Neural crest cell (in vitro differentiated cells): Measurements from ENCODE around the gene NUP214. TPM values are rescaled to one million over a fixed set of nuclear protein-coding genes. Genes with fewer than 3 reads are reported as not detected.

Experiments
- DNase-seq: peaks from one replicate; pipeline ENCODE4 v3.0.0; 2021; ENCODE audit warnings: low read depth, mixed read lengths, low spot score
- H3K27ac Mint-ChIP-seq: one replicate; pipeline ENCODE4 v1.8.0; 2021; ENCODE audit warnings: mild to moderate bottlenecking, mixed read lengths; ENCODE audit not compliant: unreplicated experiment
- H3K27me3 Mint-ChIP-seq: 2 replicates; pipeline ENCODE4 v1.8.0; 2021; ENCODE audit warnings: low read depth, mild to moderate bottlenecking, mixed read lengths
- H3K36me3 Mint-ChIP-seq: 2 replicates; pipeline ENCODE4 v1.8.0; 2021; ENCODE audit warnings: low read depth, mild to moderate bottlenecking, mixed read lengths
- H3K4me1 Mint-ChIP-seq: 2 replicates; pipeline ENCODE4 v1.8.0; 2021; ENCODE audit warnings: mixed read lengths
- H3K4me3 Mint-ChIP-seq: one replicate; pipeline ENCODE4 v1.8.0; 2021; ENCODE audit warnings: mild to moderate bottlenecking, mixed read lengths
- H3K9me3 Mint-ChIP-seq: 2 replicates; pipeline ENCODE4 v1.8.0; 2021; ENCODE audit warnings: mixed read lengths
- CTCF ChIP-seq: fragments of 200-600 bp; sonication (generic); conservative IDR thresholded peaks from 2 replicates; pipeline ENCODE4 v1.5.0; 2021; ENCODE audit warnings: antibody characterized with exemption, mild to moderate bottlenecking
- total RNA-seq: library from RNA; stranded (reverse); gene quantifications from 2 replicates; pipeline ENCODE4 v1.2.1, GENCODE V29; 2021

Gene NUP214
- total RNA-seq, 1 donor from 2014 or later: 77.9 TPM

- DNase-seq: no peak
- Mint-ChIP-seq H3K36me3 (no peaks in the 10 kb centered on the region), H3K4me3 (no peak overlapping the region), H3K27ac (peak overlapping the region; percentile 95), H3K27me3 (no peaks in the 10 kb centered on the region), H3K9me3 (no peaks in the 10 kb centered on the region), H3K4me1 (peaks cover 27% of the 10 kb centered on the region)
- TF ChIP-seq CTCF: no peak
Observed at GRCh38 chr9:131117121-131117761, 8.1 kb upstream of the NUP214 start.

GRCh38 chr9:131117762-131118145, 7.6 kb upstream of the NUP214 start:
- TF ChIP-seq CTCF: no peak
- Mint-ChIP-seq H3K36me3 (no peaks in the 10 kb centered on the region), H3K4me3 (no peak overlapping the region), H3K4me1 (peaks cover 22% of the 10 kb centered on the region), H3K27me3 (no peaks in the 10 kb centered on the region), H3K9me3 (no peaks in the 10 kb centered on the region), H3K27ac (no peak overlapping the region)
- DNase-seq: no peak

GRCh38 chr9:131119600-131119999, 5.8 kb upstream of the NUP214 start:
- Mint-ChIP-seq H3K4me1 (peaks cover 6% of the 10 kb centered on the region), H3K27ac (no peak overlapping the region), H3K36me3 (no peaks in the 10 kb centered on the region), H3K27me3 (no peaks in the 10 kb centered on the region), H3K9me3 (no peaks in the 10 kb centered on the region), H3K4me3 (no peak overlapping the region)
- TF ChIP-seq CTCF: no peak
- DNase-seq: no peak

GRCh38 chr9:131120620-131121228, 4.7 kb upstream of the NUP214 start:
- peaks cover 17% of the 10 kb centered on the region for H3K4me1 Mint-ChIP-seq
- TF ChIP-seq CTCF: no peak
- no peak for DNase-seq
- no peak overlapping the region for H3K27ac Mint-ChIP-seq
- H3K9me3 Mint-ChIP-seq: no peaks in the 10 kb centered on the region
- no peak overlapping the region for H3K4me3 Mint-ChIP-seq
- peaks cover 2% of the 10 kb centered on the region for H3K36me3 Mint-ChIP-seq
- H3K27me3 Mint-ChIP-seq: no peaks in the 10 kb centered on the region

- Mint-ChIP-seq H3K4me1 (peaks cover 22% of the 10 kb centered on the region), H3K4me3 (peak overlapping the region; percentile 39), H3K9me3 (no peaks in the 10 kb centered on the region), H3K27ac (no peak overlapping the region), H3K27me3 (no peaks in the 10 kb centered on the region), H3K36me3 (peaks cover 2% of the 10 kb centered on the region)
- TF ChIP-seq CTCF: no peak
- no peak for DNase-seq
Observed at GRCh38 chr9:131121346-131121745, 4.0 kb upstream of the NUP214 start.
